Activated T-helper 1 cell treated with anti-CD3 and anti-CD28 coated beads, Interleukin-12 subunit alpha, Interleukin-12 subunit beta, Interleukin-2, Interleukin-4 antibody, amounts not matched to agents 30 ng/mL and 10 ng/mL and 1 ng/mL, durations not matched to agents 14 hours and 24 hours and 36 hours (primary cell): ENCODE results near the gene MAIP1. TPM values are rescaled to one million over a fixed set of nuclear protein-coding genes. Genes with fewer than 3 reads are reported as not detected.

Source experiments
- DNase-seq: peaks from one replicate; pipeline ENCODE4 v3.0.0; 2021; ENCODE audit warnings: low spot score
- H3K27ac Mint-ChIP-seq: one replicate; pipeline ENCODE4 v1.8.0; 2021; ENCODE audit warnings: mild to moderate bottlenecking, mixed read lengths
- H3K27me3 Mint-ChIP-seq: one replicate; pipeline ENCODE4 v1.8.0; 2022; ENCODE audit warnings: mild to moderate bottlenecking, moderate library complexity, mixed read lengths; ENCODE audit not compliant: insufficient read depth
- H3K36me3 Mint-ChIP-seq: one replicate; pipeline ENCODE4 v1.8.0; 2021; ENCODE audit warnings: low read depth, mixed read lengths
- H3K4me1 Mint-ChIP-seq: one replicate; pipeline ENCODE4 v1.8.0; 2021; ENCODE audit warnings: low read depth, mixed read lengths
- H3K4me3 Mint-ChIP-seq: one replicate; pipeline ENCODE4 v1.8.0; 2021; ENCODE audit warnings: mild to moderate bottlenecking, moderate library complexity, mixed read lengths
- H3K9me3 Mint-ChIP-seq: one replicate; pipeline ENCODE4 v1.8.0; 2021; ENCODE audit warnings: mixed read lengths
- intact Hi-C: fragments of 100-400 bp; cut with micrococcal nuclease; formaldehyde crosslinking; loops from one replicate; pipeline ENCODE4 v1.15.1; 2024
- total RNA-seq: library from RNA; stranded (reverse); gene quantifications from 2 replicates; pipeline ENCODE4 v1.2.3, GENCODE V29; 2022

The MAIP1 gene
- total RNA-seq, 1 donor from 2014 or later = 24.7 TPM

DNA sequence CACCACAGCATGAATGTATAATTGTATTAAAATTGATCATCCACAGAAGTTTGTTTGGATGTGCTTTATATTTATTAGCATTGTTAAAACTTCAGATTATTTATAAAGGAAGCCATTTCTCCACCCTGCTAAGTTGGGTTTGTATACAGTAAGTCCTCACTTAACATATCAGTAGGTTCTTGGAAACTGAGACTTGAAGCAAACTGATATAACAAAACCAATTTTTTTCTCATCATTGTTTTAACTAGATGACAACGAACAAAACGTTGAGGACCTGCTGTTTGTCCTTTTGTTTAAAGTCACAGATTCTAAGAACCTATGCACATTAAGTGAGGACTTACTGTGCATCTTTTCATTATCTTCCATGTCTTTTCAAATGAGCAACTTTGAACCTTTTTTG is 27.2 kb upstream of the MAIP1 start:
- no peak for DNase-seq
- no peak overlapping the region for H3K27ac Mint-ChIP-seq
- H3K36me3 Mint-ChIP-seq = peaks cover 27% of the 10 kb centered on the region
- H3K9me3 Mint-ChIP-seq = no peaks in the 10 kb centered on the region
- intact Hi-C loops = no loop called here
- no peaks in the 10 kb centered on the region for H3K27me3 Mint-ChIP-seq
- H3K4me3 Mint-ChIP-seq = no peak overlapping the region
- peaks cover 20% of the 10 kb centered on the region for H3K4me1 Mint-ChIP-seq

GRCh38 chr2:199928626-199929025 is 26.8 kb upstream of the MAIP1 start:
- H3K4me3 Mint-ChIP-seq = no peak overlapping the region
- no peak for DNase-seq
- H3K27me3 Mint-ChIP-seq = no peaks in the 10 kb centered on the region
- H3K9me3 Mint-ChIP-seq = no peaks in the 10 kb centered on the region
- H3K27ac Mint-ChIP-seq = no peak overlapping the region
- peaks cover 22% of the 10 kb centered on the region for H3K4me1 Mint-ChIP-seq
- peaks cover 28% of the 10 kb centered on the region for H3K36me3 Mint-ChIP-seq
- intact Hi-C loops = no loop called here

DNA sequence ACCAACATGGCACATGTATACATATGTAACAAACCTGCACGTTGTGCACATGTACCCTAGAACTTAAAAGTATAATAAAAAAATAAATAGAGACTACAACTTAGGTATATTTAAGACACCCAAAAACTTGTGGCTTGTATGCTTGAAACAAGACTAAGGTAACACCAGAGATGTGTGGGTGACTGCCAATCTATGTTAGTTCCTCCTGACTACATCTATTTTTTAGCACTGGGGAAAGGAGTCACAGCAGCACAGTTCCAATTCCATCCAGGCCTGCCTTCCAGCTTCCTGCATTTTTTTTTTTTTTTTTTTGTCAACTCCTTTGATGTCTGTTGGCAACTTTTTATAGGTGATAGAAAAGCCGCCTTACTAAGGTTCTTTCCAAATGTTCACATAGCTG is 26.1 kb upstream of the MAIP1 start:
- H3K9me3 Mint-ChIP-seq = no peaks in the 10 kb centered on the region
- H3K4me1 Mint-ChIP-seq = peaks cover 17% of the 10 kb centered on the region
- intact Hi-C loops = no loop called here
- DNase-seq = no peak
- no peak overlapping the region for H3K4me3 Mint-ChIP-seq
- H3K36me3 Mint-ChIP-seq = peaks cover 29% of the 10 kb centered on the region
- H3K27ac Mint-ChIP-seq = no peak overlapping the region
- no peaks in the 10 kb centered on the region for H3K27me3 Mint-ChIP-seq

- peaks cover 5% of the 10 kb centered on the region for H3K4me1 Mint-ChIP-seq
- no peak overlapping the region for H3K27ac Mint-ChIP-seq
- H3K4me3 Mint-ChIP-seq = no peak overlapping the region
- H3K27me3 Mint-ChIP-seq = no peaks in the 10 kb centered on the region
- no peaks in the 10 kb centered on the region for H3K9me3 Mint-ChIP-seq
- DNase-seq = no peak
- H3K36me3 Mint-ChIP-seq = peaks cover 22% of the 10 kb centered on the region
- intact Hi-C loops = no loop called here
These were observed 23.0 kb upstream of the MAIP1 start for GRCh38 chr2:199932312-199932855.

GRCh38 chr2:199933466-199933865 is 21.9 kb upstream of the MAIP1 start:
- intact Hi-C loops = no loop called here
- H3K27ac Mint-ChIP-seq = no peak overlapping the region
- H3K9me3 Mint-ChIP-seq = no peaks in the 10 kb centered on the region
- H3K4me3 Mint-ChIP-seq = no peak overlapping the region
- no peaks in the 10 kb centered on the region for H3K27me3 Mint-ChIP-seq
- H3K4me1 Mint-ChIP-seq = peaks cover 5% of the 10 kb centered on the region
- peaks cover 27% of the 10 kb centered on the region for H3K36me3 Mint-ChIP-seq
- DNase-seq = no peak

DNA sequence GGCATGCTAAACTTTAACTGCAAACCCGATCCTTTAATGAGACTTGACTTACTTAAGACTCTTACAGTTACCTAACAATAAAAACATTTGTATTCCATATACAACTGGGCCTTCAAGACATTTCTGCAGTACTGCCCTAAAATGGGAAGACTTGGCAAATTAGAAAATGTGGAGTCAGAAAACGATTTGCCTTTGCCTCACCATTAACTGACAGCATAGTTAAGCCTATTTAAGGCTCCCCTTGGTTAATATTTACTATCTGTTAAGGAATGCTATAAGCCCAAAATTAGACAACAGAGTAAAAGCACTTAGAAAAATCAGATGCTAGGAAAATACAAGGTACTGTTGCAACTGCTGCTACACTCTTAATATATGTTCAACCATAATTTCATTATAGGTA is 18.8 kb upstream of the MAIP1 start:
- H3K4me1 Mint-ChIP-seq = peaks cover 9% of the 10 kb centered on the region
- no peaks in the 10 kb centered on the region for H3K9me3 Mint-ChIP-seq
- H3K27ac Mint-ChIP-seq = no peak overlapping the region
- peaks cover 28% of the 10 kb centered on the region for H3K36me3 Mint-ChIP-seq
- no peak overlapping the region for H3K4me3 Mint-ChIP-seq
- no peak for DNase-seq
- H3K27me3 Mint-ChIP-seq = no peaks in the 10 kb centered on the region
- intact Hi-C loops = no loop called here

GRCh38 chr2:199940373-199940772 is 15.0 kb upstream of the MAIP1 start:
- no peak overlapping the region for H3K4me3 Mint-ChIP-seq
- peaks cover 31% of the 10 kb centered on the region for H3K36me3 Mint-ChIP-seq
- H3K27ac Mint-ChIP-seq = no peak overlapping the region
- H3K27me3 Mint-ChIP-seq = no peaks in the 10 kb centered on the region
- H3K9me3 Mint-ChIP-seq = no peaks in the 10 kb centered on the region
- DNase-seq = no peak
- peaks cover 24% of the 10 kb centered on the region for H3K4me1 Mint-ChIP-seq
- intact Hi-C loops = loop anchor here (5.0 kb wide), 1 partner anchor 78 kb away; no protein-coding TSS in a partner anchor

DNA sequence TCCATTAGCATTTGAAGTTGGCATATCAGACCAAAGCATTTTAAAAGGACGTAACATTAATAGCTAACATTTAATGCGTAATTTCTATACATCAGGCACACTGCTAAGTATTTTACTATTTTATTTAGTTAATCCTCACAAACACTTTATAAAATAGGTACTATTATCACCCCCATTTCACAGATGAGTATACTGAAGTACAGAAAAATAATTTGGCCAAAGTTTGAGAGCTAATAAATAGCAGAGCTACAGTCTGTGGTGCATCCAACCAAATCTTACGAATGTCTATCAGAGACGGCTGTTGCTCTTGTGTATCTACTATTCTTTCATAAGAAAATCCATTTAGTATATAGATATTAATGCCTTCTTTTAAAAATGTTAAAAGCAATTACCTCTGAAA is 12.0 kb upstream of the MAIP1 start:
- H3K4me1 Mint-ChIP-seq = peaks cover 41% of the 10 kb centered on the region
- no peaks in the 10 kb centered on the region for H3K27me3 Mint-ChIP-seq
- H3K9me3 Mint-ChIP-seq = no peaks in the 10 kb centered on the region
- intact Hi-C loops = loop anchor here (5.0 kb wide), 1 partner anchor 81 kb away; no protein-coding TSS in a partner anchor
- peaks cover 38% of the 10 kb centered on the region for H3K36me3 Mint-ChIP-seq
- no peak overlapping the region for H3K4me3 Mint-ChIP-seq
- peak overlapping the region; percentile 43 for H3K27ac Mint-ChIP-seq
- DNase-seq = no peak

GRCh38 chr2:199946196-199946595 is 9.2 kb upstream of the MAIP1 start:
- Mint-ChIP-seq H3K4me1 (peaks cover 56% of the 10 kb centered on the region), H3K27me3 (no peaks in the 10 kb centered on the region), H3K9me3 (no peaks in the 10 kb centered on the region), H3K36me3 (peaks cover 37% of the 10 kb centered on the region), H3K4me3 (no peak overlapping the region), H3K27ac (no peak overlapping the region)
- DNase-seq = no peak
- intact Hi-C loops = no loop called here

GRCh38 chr2:199946836-199947235 is 8.5 kb upstream of the MAIP1 start:
- no peak for DNase-seq
- H3K4me3 Mint-ChIP-seq = no peak overlapping the region
- intact Hi-C loops = no loop called here
- H3K4me1 Mint-ChIP-seq = peaks cover 62% of the 10 kb centered on the region
- H3K27ac Mint-ChIP-seq = no peak overlapping the region
- no peaks in the 10 kb centered on the region for H3K9me3 Mint-ChIP-seq
- no peaks in the 10 kb centered on the region for H3K27me3 Mint-ChIP-seq
- peaks cover 40% of the 10 kb centered on the region for H3K36me3 Mint-ChIP-seq

DNA sequence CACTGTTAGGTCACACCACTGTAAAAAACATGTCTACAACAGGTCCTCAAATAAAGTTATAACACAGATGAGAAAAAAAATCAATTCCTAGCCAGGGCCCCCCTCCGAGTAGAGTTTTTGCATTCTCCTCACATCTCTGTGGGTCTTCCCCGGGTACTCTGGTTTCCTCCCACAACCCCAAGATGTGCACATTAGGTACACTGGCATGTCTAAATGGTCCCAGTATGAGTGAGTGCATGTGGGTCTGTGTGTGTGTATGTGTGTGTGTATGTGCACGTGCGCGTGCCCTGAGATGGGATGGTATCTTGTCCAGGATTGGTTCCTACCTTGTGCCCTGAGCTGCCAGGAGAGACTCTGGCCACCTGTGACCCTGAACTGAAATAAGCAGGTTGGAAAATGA is 5.0 kb upstream of the MAIP1 start:
- Mint-ChIP-seq H3K27ac (peak overlapping the region; percentile 74), H3K27me3 (no peaks in the 10 kb centered on the region), H3K36me3 (peaks cover 34% of the 10 kb centered on the region), H3K4me1 (peaks cover 64% of the 10 kb centered on the region), H3K9me3 (no peaks in the 10 kb centered on the region), H3K4me3 (peak overlapping the region; percentile 28)
- intact Hi-C loops = no loop called here
- no peak for DNase-seq

DNA sequence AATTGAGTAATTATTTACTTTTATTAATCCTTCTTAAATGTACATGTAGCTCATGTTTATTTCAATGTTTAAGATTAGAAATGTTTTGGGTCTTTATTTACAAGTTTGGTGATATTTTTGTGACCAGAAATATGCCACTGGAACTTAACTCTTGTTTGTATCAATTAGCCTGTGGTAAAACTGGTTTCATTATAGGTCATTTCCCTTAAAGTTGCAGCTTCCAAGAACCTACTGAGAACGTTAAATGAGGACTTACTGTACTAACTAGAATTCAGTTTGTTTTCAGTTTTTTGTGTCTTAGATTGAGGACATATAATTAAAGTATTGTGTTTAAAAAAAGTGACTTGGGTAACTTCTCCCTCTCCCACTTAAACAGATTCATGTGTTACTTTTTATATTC is 4.4 kb upstream of the MAIP1 start:
- H3K27me3 Mint-ChIP-seq = no peaks in the 10 kb centered on the region
- intact Hi-C loops = no loop called here
- DNase-seq = no peak
- peaks cover 29% of the 10 kb centered on the region for H3K36me3 Mint-ChIP-seq
- H3K27ac Mint-ChIP-seq = peak overlapping the region; percentile 61
- H3K9me3 Mint-ChIP-seq = no peaks in the 10 kb centered on the region
- no peak overlapping the region for H3K4me3 Mint-ChIP-seq
- peaks cover 57% of the 10 kb centered on the region for H3K4me1 Mint-ChIP-seq

DNA sequence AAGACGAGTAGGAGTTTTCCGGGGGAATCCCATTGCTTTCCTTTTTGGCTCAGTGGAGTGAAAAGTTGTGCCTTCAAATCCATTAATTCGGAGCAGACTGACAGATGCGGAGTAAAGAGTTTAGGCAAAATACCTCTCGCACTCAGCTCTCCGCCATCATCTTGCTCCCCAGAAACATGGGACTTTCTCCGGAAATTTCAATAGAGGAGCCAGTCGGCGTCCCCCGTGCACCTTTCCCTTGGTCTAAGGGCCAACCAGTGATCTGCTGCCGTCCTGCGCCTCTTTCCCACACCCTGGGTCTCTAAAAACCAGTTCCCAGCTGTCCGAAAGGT is 409 bp upstream of the MAIP1 start:
- Mint-ChIP-seq H3K9me3 (no peaks in the 10 kb centered on the region), H3K4me3 (peak overlapping the region; percentile 99), H3K27ac (peak overlapping the region; percentile 93), H3K36me3 (peaks cover 35% of the 10 kb centered on the region), H3K4me1 (peaks cover 68% of the 10 kb centered on the region), H3K27me3 (no peaks in the 10 kb centered on the region)
- DNase-seq = no peak
- intact Hi-C loops = loop anchor here (1.0 to 5.0 kb wide), 9 partner anchors 24 to 907 kb away; partner anchors contain the start of genes BZW1, C2orf69, CLK1 and FTCDNL1

DNA sequence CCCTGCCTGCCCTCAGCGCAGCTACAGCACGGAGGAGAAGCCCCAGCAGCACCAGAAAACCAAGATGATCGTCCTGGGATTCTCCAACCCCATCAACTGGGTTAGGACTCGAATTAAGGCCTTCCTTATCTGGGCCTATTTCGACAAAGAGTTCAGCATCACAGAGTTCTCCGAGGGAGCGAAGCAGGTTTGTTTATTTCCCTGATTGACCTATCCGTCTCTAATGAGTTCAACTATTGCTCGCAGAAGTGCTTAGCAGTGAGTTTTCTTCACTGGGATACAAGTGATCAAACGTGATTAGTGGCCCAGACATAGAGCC is 639 bp downstream of the MAIP1 start:
- no peak for DNase-seq
- Mint-ChIP-seq H3K4me1 (peaks cover 57% of the 10 kb centered on the region), H3K4me3 (peak overlapping the region; percentile 99), H3K9me3 (no peaks in the 10 kb centered on the region), H3K36me3 (peaks cover 31% of the 10 kb centered on the region), H3K27me3 (no peaks in the 10 kb centered on the region), H3K27ac (peak overlapping the region; percentile 93)
- intact Hi-C loops = loop anchor here (5.0 kb wide), 4 partner anchors 104 to 906 kb away; partner anchors contain the start of genes BZW1, CLK1 and FTCDNL1
